Psoas muscle (tissue), 8 donors: ENCODE measurements around the gene PTX4. TPM values are rescaled to one million over a fixed set of nuclear protein-coding genes. Genes with fewer than 3 reads are reported as not detected.

Experiments used
- ATAC-seq, 4 donors: fragments of 200-7000 bp; cut with Tn5 transposase; one replicate each; pipeline ENCODE4 v1.9.1; 2020; ENCODE audit warnings: moderate library complexity in 3 of 4, mild to moderate bottlenecking in 2 of 4
- DNase-seq, 2 donors: peaks; one replicate each; pipeline ENCODE4 v3.0.0-alpha.2; 2020
- H3K27ac ChIP-seq: fragments of 200-600 bp; one replicate; pipeline ENCODE4 v1.8.0; 2022
- H3K27me3 ChIP-seq, 3 donors: fragments of 200-600 bp in 1 of 3; one replicate each; pipeline versions ENCODE4 v1.6.1 to v1.8.0; 2013 to 2022; ENCODE audit warnings: low read length in 2 of 3, mild to moderate bottlenecking in 2 of 3, moderate library complexity in 1 of 3; ENCODE audit not compliant: insufficient read depth in 3 of 3
- H3K36me3 ChIP-seq, 2 donors: fragments of 200-600 bp in 1 of 2; one replicate each; pipeline versions ENCODE4 v1.6.1 to v1.8.0; 2013 to 2022; ENCODE audit warnings: low read depth in 1 of 2, mild to moderate bottlenecking in 1 of 2, moderate library complexity in 1 of 2; ENCODE audit not compliant: insufficient read depth in 1 of 2
- H3K4me1 ChIP-seq: fragments of 200-600 bp; one replicate; pipeline ENCODE4 v1.8.0; 2022
- H3K4me3 ChIP-seq: fragments of 200-600 bp; one replicate; pipeline ENCODE4 v1.8.0; 2022; ENCODE audit warnings: mild to moderate bottlenecking
- H3K9me3 ChIP-seq: fragments of 200-600 bp; one replicate; pipeline ENCODE4 v1.8.0; 2022
- CTCF ChIP-seq: fragments of 200-600 bp; IDR thresholded peaks from one replicate; pipeline ENCODE4 v1.8.0; 2022; ENCODE audit warnings: antibody characterized with exemption
- WGBS, 3 donors: extraction: QIAGEN DNeasy Blood & Tissue Kit; methylation state at CpG; one replicate each; pipeline versions ENCODE4 v1.1.6 to v1.1.7; 2013; 5-methylcytosine and 5-hydroxymethylcytosine counted together
- intact Hi-C, 2 donors: fragments of 100-400 bp; cut with DNase I; formaldehyde crosslinking; loops; one replicate each; pipeline versions ENCODE4 v1.11.0 to v1.14.2; 2022
- polyA plus RNA-seq, 3 donors: library from polyadenylated mRNA; stranded (reverse); fragments of 200-250 nt; gene quantifications; one replicate each; pipeline ENCODE4 v1.2.3, GENCODE V29; 2013
- total RNA-seq, 4 donors: library from RNA; stranded (reverse); fragmentation: NEBNext Ultra II Directional in 2 of 4; extraction: Animal tissue kit (Norgen Biotek cat#: 25700) in 2 of 4; gene quantifications; one replicate each; pipeline versions ENCODE4 v1.2.1 to v1.2.4, GENCODE V29; 2021 to 2023
- donor health status: healthy with polysubstance abuse.
- donor health status: DM: no; HTN: no; CAD: no; lungs with moderate emphysema.
- donor health status: Bipolar disorder and iron deficiency.
- donor health status: healthy.
- donor health status: DM: yes; HTN: yes; CAD: no.
- donor health status: DM: no; HTN: no; CAD: no.
- donor health status: DM: no; HTN: no; CAD: no.
- donor health status: DM: yes; HTN: yes; CAD: no.

The PTX4 gene
- total and polyA plus RNA-seq, 7 donors = 0.04 to 0.26 (median 0.23) TPM; not detected in 4

- Histone ChIP-seq H3K4me3 (peak within 1 kb of the TSS; percentile 81), H3K9me3 (no peaks in the 10 kb centered on the region), H3K36me3 (peaks cover 0 to 37% of the 10 kb centered on the region in 2 donors), H3K27me3 (no peaks in the 10 kb centered on the region), H3K4me1 (peaks cover 17% of the 10 kb centered on the region), H3K27ac (peak within 1 kb of the TSS; percentile 89)
- DNase-seq = peak; percentile 85 to 91
- intact Hi-C loops = loop anchor here (5.0 kb wide), 4 partner anchors 39 to 214 kb away; partner anchors contain the start of genes CRAMP1 (in 2 of the 2), IFT140 (in 2 of the 2), MAPK8IP3 (in 1 of the 2) and TMEM204 (in 1 of the 2)
- TF ChIP-seq CTCF = no peak
- ATAC-seq = peak; percentile 93 to 95 (median 94)
- WGBS, 3 donors = 1 to 2% (median 1%) methylated on average over 59 to 89 of the region's 89 CpGs
Observed at GRCh38 chr16:1492923-1493745, 4.4 kb upstream of the PTX4 start, which contains the start of gene TELO2. TELO2 (plus strand) TSS chr16:1493360; CDS start chr16:1494282, 922 bp downstream.

- DNase-seq (no peak), ATAC-seq (no peak)
- Histone ChIP-seq H3K27me3 (no peaks in the 10 kb centered on the region), H3K36me3 (peaks cover 0 to 29% of the 10 kb centered on the region in 2 donors), H3K4me3 (peak overlapping the region; percentile 81), H3K27ac (peak overlapping the region; percentile 89), H3K9me3 (no peaks in the 10 kb centered on the region), H3K4me1 (peaks cover 17% of the 10 kb centered on the region)
- 85 to 86% (median 85%) methylated on average over 23 of the region's 23 CpGs for WGBS, 3 donors
- intact Hi-C loops = loop anchor here (5.0 kb wide), 4 partner anchors 40 to 215 kb away; partner anchors contain the start of genes CRAMP1 (in 2 of the 2), IFT140 (in 2 of the 2), MAPK8IP3 (in 1 of the 2) and TMEM204 (in 1 of the 2)
- TF ChIP-seq CTCF = no peak
Observed at GRCh38 chr16:1492082-1492922, 3.6 kb upstream of the PTX4 start.

- H3K4me3 ChIP-seq = no peak overlapping the region
- no peak overlapping the region for H3K27ac ChIP-seq
- no peaks in the 10 kb centered on the region for H3K27me3 ChIP-seq
- H3K36me3 ChIP-seq = peaks cover 0 to 19% of the 10 kb centered on the region in 2 donors
- 72 to 85% (median 76%) methylated on average over 12 of the region's 12 CpGs for WGBS, 3 donors
- no peak for TF ChIP-seq CTCF
- peaks cover 17% of the 10 kb centered on the region for H3K4me1 ChIP-seq
- no peak for ATAC-seq
- H3K9me3 ChIP-seq = no peaks in the 10 kb centered on the region
- no peak for DNase-seq
- intact Hi-C loops = loop anchor here (2.0 to 5.0 kb wide), 5 partner anchors 17 to 216 kb away; partner anchors contain the start of genes CRAMP1 (in 2 of the 2), IFT140 (in 2 of the 2), CLCN7 (in 1 of the 2) and MAPK8IP3 (in 1 of the 2)
Observed at GRCh38 chr16:1491327-1491726, 2.6 kb upstream of the PTX4 start.

- Histone ChIP-seq H3K4me3 (no peak overlapping the region), H3K4me1 (peaks cover 7% of the 10 kb centered on the region), H3K27ac (no peak overlapping the region), H3K36me3 (no peaks in the 10 kb centered on the region), H3K27me3 (no peaks in the 10 kb centered on the region), H3K9me3 (no peaks in the 10 kb centered on the region)
- intact Hi-C loops = no loop called here
- DNase-seq = no peak
- WGBS, 3 donors = 85 to 92% (median 87%) methylated on average over 12 of the region's 12 CpGs
- TF ChIP-seq CTCF = no peak
- ATAC-seq = no peak
Observed at GRCh38 chr16:1489077-1489476, 333 bp upstream of the PTX4 start.
